Karpas-422 (cell line): ENCODE data around the gene VAV3. TPM values are rescaled to one million over a fixed set of nuclear protein-coding genes. Genes with fewer than 3 reads are reported as not detected.

Source experiments
- DNase-seq: peaks from one replicate; pipeline ENCODE4 v3.0.0-alpha.2; 2015
- H2AFZ ChIP-seq: fragments of 200-600 bp; sonication (generic); 2 replicates; pipeline ENCODE4 v1.6.1; 2014; ENCODE audit warnings: antibody characterized with exemption, low read length, mixed read lengths
- H3K27ac ChIP-seq: fragments of 200-600 bp; sonication (generic); 2 replicates; pipeline ENCODE4 v1.5.1; 2014; ENCODE audit warnings: mild to moderate bottlenecking, low read length, moderate library complexity
- H3K27me3 ChIP-seq: fragments of 200-600 bp; sonication (generic); 2 replicates; pipeline ENCODE4 v1.6.1; 2014; ENCODE audit warnings: low read length, mixed read lengths
- H3K36me3 ChIP-seq: fragments of 200-600 bp; sonication (generic); 2 replicates; pipeline ENCODE4 v1.6.1; 2014; ENCODE audit warnings: low read length, mixed read lengths; ENCODE audit not compliant: insufficient read depth
- H3K4me1 ChIP-seq: fragments of 200-600 bp; sonication (generic); 2 replicates; pipeline ENCODE4 v1.6.1; 2014; ENCODE audit warnings: mild to moderate bottlenecking, low read length, mixed read lengths
- H3K4me2 ChIP-seq: fragments of 200-600 bp; sonication (generic); 2 replicates; pipeline ENCODE4 v1.6.1; 2014; ENCODE audit warnings: low read length, low read depth, mild to moderate bottlenecking; ENCODE audit not compliant: poor library complexity, severe bottlenecking
- H3K4me3 ChIP-seq: fragments of 200-600 bp; sonication (generic); 2 replicates; pipeline ENCODE4 v1.5.1; 2014; ENCODE audit warnings: mild to moderate bottlenecking, antibody characterized with exemption, low read length, mixed read lengths
- H3K79me2 ChIP-seq: fragments of 200-600 bp; sonication (generic); 2 replicates; pipeline ENCODE4 v1.6.1; 2014; ENCODE audit warnings: mild to moderate bottlenecking, low read length, mixed read lengths
- H3K9ac ChIP-seq: fragments of 200-600 bp; sonication (generic); 2 replicates; pipeline ENCODE4 v1.6.0; 2014; ENCODE audit warnings: low read length
- H3K9me2 ChIP-seq: fragments of 200-600 bp; sonication (generic), shearing (Covaris generic); replicated peaks from 2 replicates; pipeline ENCODE4 v1.6.0; 2014; ENCODE audit warnings: mild to moderate bottlenecking, low read length, moderate library complexity; ENCODE audit not compliant: insufficient read depth
- H3K9me3 ChIP-seq: fragments of 300-700, 200-600 bp; sonication (generic); 2 replicates; pipeline ENCODE4 v1.6.1; 2014; ENCODE audit warnings: low read length, mixed read lengths
- H4K20me1 ChIP-seq: fragments of 200-600 bp; sonication (generic); 2 replicates; pipeline ENCODE4 v1.6.1; 2014; ENCODE audit warnings: mild to moderate bottlenecking, antibody characterized with exemption, low read length, low read depth; ENCODE audit not compliant: insufficient read depth
- small RNA-seq: library from RNA; depleted of rRNA; stranded (forward); fragments of <200 nt; gene quantifications from one replicate; pipeline ENCODE3, GENCODE V24; 2014
- total RNA-seq: library from RNA; depleted of rRNA; stranded (reverse); fragments of >200 nt; shearing (Covaris generic); gene quantifications from 2 replicates; pipeline ENCODE4 v1.2.3, GENCODE V29; 2014; ENCODE audit warnings: low replicate concordance; rRNA removed

The VAV3 gene
- total RNA-seq, 1 experiment from 2014 or later: 1.1 TPM

DNA sequence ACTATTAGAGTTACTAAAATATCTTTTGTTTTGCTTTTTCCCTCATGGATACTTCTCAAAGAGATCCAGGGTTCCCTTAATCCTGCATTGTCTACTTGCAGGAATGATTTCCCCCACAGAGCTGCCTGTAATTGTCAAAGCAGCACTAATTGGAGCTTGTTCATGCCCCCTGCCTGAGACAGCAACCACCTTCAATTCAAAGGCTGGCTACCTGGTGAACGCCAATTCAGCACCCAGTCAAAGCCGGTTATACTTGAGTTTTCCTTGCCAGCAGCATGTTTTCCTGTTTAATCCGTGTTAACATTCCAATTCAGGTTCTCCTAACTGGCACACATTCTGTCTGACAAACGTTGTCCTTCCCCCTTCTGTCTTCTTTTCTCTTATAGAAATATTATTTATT lies 441.2 kb downstream of the VAV3 start:
- Histone ChIP-seq H3K9me2 (no peaks in the 10 kb centered on the region), H3K4me1 (no peaks in the 10 kb centered on the region), H2AFZ (no peak overlapping the region), H3K27me3 (no peaks in the 10 kb centered on the region), H3K36me3 (no peaks in the 10 kb centered on the region), H3K27ac (no peak overlapping the region), H3K4me3 (no peak overlapping the region), H3K4me2 (no peak overlapping the region), H4K20me1 (no peaks in the 10 kb centered on the region), H3K79me2 (no peaks in the 10 kb centered on the region), H3K9me3 (no peaks in the 10 kb centered on the region), H3K9ac (no peak overlapping the region)
- no peak for DNase-seq

DNA sequence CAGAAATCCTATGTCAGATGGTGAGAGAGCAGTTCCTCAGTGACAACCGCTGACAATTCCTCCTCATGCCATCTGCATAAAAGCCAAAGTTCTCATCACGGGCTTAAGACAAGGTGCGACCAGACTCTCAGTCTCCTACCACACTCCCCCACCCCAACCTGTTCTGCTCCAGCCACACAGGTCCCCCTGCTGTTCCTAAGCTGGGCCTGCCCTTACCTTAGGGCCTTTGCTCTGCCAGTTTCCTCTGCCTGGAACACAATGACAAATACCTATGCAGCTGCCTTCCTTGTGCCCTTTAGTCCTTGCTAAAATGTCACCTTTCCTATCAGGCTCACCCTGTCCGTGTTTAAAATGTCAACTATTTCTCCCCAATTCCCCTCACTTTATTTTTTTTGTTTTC lies 441.9 kb downstream of the VAV3 start:
- Histone ChIP-seq H3K4me2 (no peak overlapping the region), H3K4me1 (no peaks in the 10 kb centered on the region), H3K27ac (no peak overlapping the region), H3K36me3 (no peaks in the 10 kb centered on the region), H3K9me2 (no peaks in the 10 kb centered on the region), H3K9me3 (no peaks in the 10 kb centered on the region), H4K20me1 (no peaks in the 10 kb centered on the region), H3K79me2 (no peaks in the 10 kb centered on the region), H3K27me3 (no peaks in the 10 kb centered on the region), H3K9ac (no peak overlapping the region), H2AFZ (no peak overlapping the region), H3K4me3 (no peak overlapping the region)
- DNase-seq: no peak

Small RNA genes lying within 50 kb of the gene (small RNA-seq; reads per million reads assigned to genes)
- not detected for gene MIR7852

Other genes starting within 250 kb of the VAV3 start
- 47.1 and 86.8 TPM in 2 replicates for gene SLC25A24, start 235.2 kb upstream of the VAV3 start, total RNA-seq